Panc1 (cell line): ENCODE measurements around the gene RPS6KA4. TPM values are rescaled to one million over a fixed set of nuclear protein-coding genes. Genes with fewer than 3 reads are reported as not detected.

Experiments
- ATAC-seq: fragments of 200-7000 bp; cut with Tn5 transposase; 2 replicates; pipeline ENCODE4 v1.9.1; 2020; ENCODE audit warnings: mild to moderate bottlenecking, moderate library complexity
- BruUV-seq: library from RNA; stranded (reverse); fragments of 400-500 nt; replicated peaks from 2 replicates; lab custom pipeline; 2021; lab: Mats Ljungman, UMichigan
- CTCF ChIA-PET: fragments of 300-600 bp; sonication (Branson Sonifier 250); formaldehyde crosslinking; loops from one replicate; lab custom pipeline; 2022; ENCODE audit warnings: antibody characterized with exemption; lab: Charles Lee
- POLR2A ChIA-PET: fragments of 300-600 bp; sonication (Branson Sonifier 250); formaldehyde crosslinking; loops from one replicate; lab custom pipeline; 2022; ENCODE audit warnings: antibody characterized with exemption; lab: Charles Lee
- DNase-seq: peaks from one replicate; pipeline ENCODE4 v3.0.0-alpha.2; 2010; ENCODE audit warnings: low read depth, low spot score
- H3K27ac ChIP-seq: 2 replicates; pipeline ENCODE4 v1.5.1; 2011; ENCODE audit warnings: mild to moderate bottlenecking, low read length, inconsistent platforms
- H3K27me3 ChIP-seq: fragments of 200-500 bp; sonication (Bioruptor generic); 2 replicates; pipeline ENCODE4 v1.6.0; 2014; ENCODE audit warnings: low read length, inconsistent platforms; ENCODE audit not compliant: control insufficient read depth, insufficient read depth
- H3K36me3 ChIP-seq: fragments of 200-500 bp; sonication (Bioruptor generic); 2 replicates; pipeline ENCODE4 v1.5.1; 2014; ENCODE audit warnings: inconsistent platforms, mild to moderate bottlenecking, low read length, moderate library complexity; ENCODE audit not compliant: control insufficient read depth, insufficient read depth
- H3K4me1 ChIP-seq: 2 replicates; pipeline ENCODE4 v1.5.1; 2011; ENCODE audit warnings: inconsistent platforms, mild to moderate bottlenecking, low read length, moderate library complexity; ENCODE audit not compliant: control insufficient read depth, insufficient read depth
- H3K4me3 ChIP-seq, 2 experiments: 2 replicates each; pipeline ENCODE4 v1.5.1; 2011 to 2012; ENCODE audit warnings: low read depth in 2 of 2, low read length in 2 of 2, mild to moderate bottlenecking in 2 of 2, inconsistent platforms in 1 of 2, moderate library complexity in 1 of 2
- H3K9me3 ChIP-seq: fragments of 200-500 bp; sonication (Bioruptor generic); 2 replicates; pipeline ENCODE4 v1.5.1; 2014; ENCODE audit warnings: low read depth, mild to moderate bottlenecking, inconsistent platforms, low read length, moderate library complexity; ENCODE audit not compliant: control insufficient read depth, insufficient read depth
- POLR2AphosphoS5 ChIP-seq: IDR thresholded peaks from 2 replicates; pipeline ENCODE4 v1.6.1; 2012; ENCODE audit warnings: mild to moderate bottlenecking, low read depth, low read length, moderate library complexity
- SIN3A ChIP-seq: IDR thresholded peaks from 2 replicates; pipeline ENCODE4 v1.6.1; 2012; ENCODE audit warnings: low read depth, mild to moderate bottlenecking, low read length, moderate library complexity, borderline replicate concordance; ENCODE audit not compliant: insufficient read depth
- TCF7L2 ChIP-seq: IDR thresholded peaks from 2 replicates; pipeline ENCODE4 v1.6.1; 2011; ENCODE audit warnings: mild to moderate bottlenecking, low read depth, low read length, inconsistent platforms
- in situ Hi-C: cut with HindIII; loops from 2 replicates; pipeline ENCODE4 v1.10.0; 2016; ENCODE audit warnings: low sequenced_read_pairs, low pct_unique_long_range_greater_than_20kb
- intact Hi-C: fragments of 100-400 bp; cut with micrococcal nuclease; formaldehyde crosslinking; loops from one replicate; pipeline ENCODE4 v1.10.0; 2022; ENCODE audit not compliant: unreplicated experiment
- total RNA-seq: library from RNA; stranded (reverse); gene quantifications from one replicate; pipeline ENCODE4 v1.2.1, GENCODE V29; 2021; ENCODE audit not compliant: unreplicated experiment
- TF ChIP-seq, protein P1 (sequence below), 2 experiments: IDR thresholded peaks; 2 replicates each; pipeline ENCODE4 v1.6.1; 2011 to 2012; ENCODE audit warnings: low read depth in 2 of 2, control low read depth in 1 of 2, low read length in 1 of 2, mild to moderate bottlenecking in 1 of 2, moderate library complexity in 1 of 2; ENCODE audit not compliant: insufficient read depth in 1 of 2
- TF ChIP-seq, protein P2 (sequence below): fragments of 450-650 bp; IDR thresholded peaks from 2 replicates; pipeline ENCODE4 v1.5.1; 2017; ENCODE audit warnings: mild to moderate bottlenecking

Gene RPS6KA4
- total RNA-seq, 1 experiment from 2014 or later, result 74.0 TPM

DNA sequence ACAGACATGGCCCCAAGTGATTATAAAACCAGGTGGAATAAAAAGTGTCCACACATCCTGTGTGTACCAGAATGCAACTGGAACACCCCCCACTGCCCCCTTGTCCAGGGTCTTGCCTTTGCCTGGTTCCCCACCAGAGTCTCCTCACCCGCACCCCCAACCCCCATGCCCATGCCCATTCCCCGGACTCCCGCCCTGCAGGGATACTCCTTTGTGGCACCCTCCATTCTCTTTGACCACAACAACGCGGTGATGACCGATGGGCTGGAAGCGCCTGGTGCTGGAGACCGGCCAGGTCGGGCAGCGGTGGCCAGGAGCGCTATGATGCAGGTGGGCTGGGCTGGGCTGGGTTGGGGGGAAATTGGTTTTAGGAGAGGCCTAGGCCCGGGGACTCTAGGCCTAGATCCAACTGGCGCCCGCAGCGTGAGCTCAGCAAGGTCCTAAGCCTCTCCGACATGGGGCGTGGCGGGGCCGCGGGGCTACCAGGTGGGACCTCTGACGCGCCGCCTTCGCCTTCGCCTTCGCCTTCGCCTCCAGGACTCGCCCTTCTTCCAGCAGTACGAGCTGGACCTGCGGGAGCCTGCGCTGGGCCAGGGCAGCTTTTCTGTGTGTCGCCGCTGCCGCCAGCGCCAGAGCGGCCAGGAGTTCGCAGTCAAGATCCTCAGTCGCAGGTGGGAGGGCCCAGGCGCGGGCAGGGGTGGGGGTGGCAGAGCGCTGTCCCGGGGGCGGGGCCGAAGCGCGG is 9.1 kb downstream of the RPS6KA4 start:
- TF ChIP-seq, protein P1, sequence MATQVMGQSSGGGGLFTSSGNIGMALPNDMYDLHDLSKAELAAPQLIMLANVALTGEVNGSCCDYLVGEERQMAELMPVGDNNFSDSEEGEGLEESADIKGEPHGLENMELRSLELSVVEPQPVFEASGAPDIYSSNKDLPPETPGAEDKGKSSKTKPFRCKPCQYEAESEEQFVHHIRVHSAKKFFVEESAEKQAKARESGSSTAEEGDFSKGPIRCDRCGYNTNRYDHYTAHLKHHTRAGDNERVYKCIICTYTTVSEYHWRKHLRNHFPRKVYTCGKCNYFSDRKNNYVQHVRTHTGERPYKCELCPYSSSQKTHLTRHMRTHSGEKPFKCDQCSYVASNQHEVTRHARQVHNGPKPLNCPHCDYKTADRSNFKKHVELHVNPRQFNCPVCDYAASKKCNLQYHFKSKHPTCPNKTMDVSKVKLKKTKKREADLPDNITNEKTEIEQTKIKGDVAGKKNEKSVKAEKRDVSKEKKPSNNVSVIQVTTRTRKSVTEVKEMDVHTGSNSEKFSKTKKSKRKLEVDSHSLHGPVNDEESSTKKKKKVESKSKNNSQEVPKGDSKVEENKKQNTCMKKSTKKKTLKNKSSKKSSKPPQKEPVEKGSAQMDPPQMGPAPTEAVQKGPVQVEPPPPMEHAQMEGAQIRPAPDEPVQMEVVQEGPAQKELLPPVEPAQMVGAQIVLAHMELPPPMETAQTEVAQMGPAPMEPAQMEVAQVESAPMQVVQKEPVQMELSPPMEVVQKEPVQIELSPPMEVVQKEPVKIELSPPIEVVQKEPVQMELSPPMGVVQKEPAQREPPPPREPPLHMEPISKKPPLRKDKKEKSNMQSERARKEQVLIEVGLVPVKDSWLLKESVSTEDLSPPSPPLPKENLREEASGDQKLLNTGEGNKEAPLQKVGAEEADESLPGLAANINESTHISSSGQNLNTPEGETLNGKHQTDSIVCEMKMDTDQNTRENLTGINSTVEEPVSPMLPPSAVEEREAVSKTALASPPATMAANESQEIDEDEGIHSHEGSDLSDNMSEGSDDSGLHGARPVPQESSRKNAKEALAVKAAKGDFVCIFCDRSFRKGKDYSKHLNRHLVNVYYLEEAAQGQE (IDR thresholded peaks at IDR 0.05; ENCODE audit: insufficient read depth in 1 of 2, low read depth in 2 of 2, low read length in 1 of 2), result no peak
- TF ChIP-seq POLR2AphosphoS5 (no peak), SIN3A (no peak), TCF7L2 (no peak)
- TF ChIP-seq, protein P2, sequence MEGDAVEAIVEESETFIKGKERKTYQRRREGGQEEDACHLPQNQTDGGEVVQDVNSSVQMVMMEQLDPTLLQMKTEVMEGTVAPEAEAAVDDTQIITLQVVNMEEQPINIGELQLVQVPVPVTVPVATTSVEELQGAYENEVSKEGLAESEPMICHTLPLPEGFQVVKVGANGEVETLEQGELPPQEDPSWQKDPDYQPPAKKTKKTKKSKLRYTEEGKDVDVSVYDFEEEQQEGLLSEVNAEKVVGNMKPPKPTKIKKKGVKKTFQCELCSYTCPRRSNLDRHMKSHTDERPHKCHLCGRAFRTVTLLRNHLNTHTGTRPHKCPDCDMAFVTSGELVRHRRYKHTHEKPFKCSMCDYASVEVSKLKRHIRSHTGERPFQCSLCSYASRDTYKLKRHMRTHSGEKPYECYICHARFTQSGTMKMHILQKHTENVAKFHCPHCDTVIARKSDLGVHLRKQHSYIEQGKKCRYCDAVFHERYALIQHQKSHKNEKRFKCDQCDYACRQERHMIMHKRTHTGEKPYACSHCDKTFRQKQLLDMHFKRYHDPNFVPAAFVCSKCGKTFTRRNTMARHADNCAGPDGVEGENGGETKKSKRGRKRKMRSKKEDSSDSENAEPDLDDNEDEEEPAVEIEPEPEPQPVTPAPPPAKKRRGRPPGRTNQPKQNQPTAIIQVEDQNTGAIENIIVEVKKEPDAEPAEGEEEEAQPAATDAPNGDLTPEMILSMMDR, result no peak
- ATAC-seq, result no peak
- no peaks in the 10 kb centered on the region for H3K9me3 ChIP-seq
- no peak for DNase-seq
- H3K36me3 ChIP-seq, result peaks cover 3% of the 10 kb centered on the region; the same call in 1 of the 2 replicates
- in situ Hi-C loops, result no loop called here
- H3K4me3 ChIP-seq, result no peak overlapping the region
- POLR2A ChIA-PET, result no interaction called here
- peaks cover 5% of the 10 kb centered on the region; the same call in 1 of the 2 replicates for H3K4me1 ChIP-seq
- no TSS peak for BruUV-seq
- intact Hi-C loops, result no loop called here
- CTCF ChIA-PET, result interaction anchor here (0.5 kb wide), 1 partner anchor 9 kb away, joined by 4 read pairs; no protein-coding TSS in a partner anchor
- H3K27ac ChIP-seq, result no peak overlapping the region
- no peaks in the 10 kb centered on the region for H3K27me3 ChIP-seq

DNA sequence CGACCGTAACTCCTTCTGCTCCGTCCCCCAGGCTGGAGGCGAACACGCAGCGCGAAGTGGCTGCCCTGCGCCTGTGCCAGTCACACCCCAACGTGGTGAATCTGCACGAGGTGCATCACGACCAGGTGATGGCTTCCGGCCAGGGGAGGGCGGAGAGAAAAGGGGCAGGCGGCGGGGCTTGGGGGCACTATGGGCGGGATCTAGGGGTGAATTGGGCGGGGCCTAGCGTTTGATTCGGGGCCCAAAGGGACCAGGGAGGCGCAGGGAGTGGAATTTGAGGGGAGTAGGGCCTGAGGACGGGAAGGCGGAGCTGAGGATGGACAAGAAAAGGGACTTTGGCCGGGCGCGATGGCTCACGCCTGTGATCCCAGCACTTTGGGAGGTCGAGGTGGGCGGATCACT is 9.7 kb downstream of the RPS6KA4 start:
- intact Hi-C loops, result no loop called here
- H3K4me1 ChIP-seq, result peaks cover 5% of the 10 kb centered on the region; the same call in 1 of the 2 replicates
- ATAC-seq, result no peak
- in situ Hi-C loops, result no loop called here
- CTCF ChIA-PET, result interaction anchor here (0.5 to 0.6 kb wide), 2 partner anchors 8 to 70 kb away, joined by 4 to 12 read pairs; no protein-coding TSS in a partner anchor
- no peaks in the 10 kb centered on the region for H3K27me3 ChIP-seq
- H3K9me3 ChIP-seq, result no peaks in the 10 kb centered on the region
- no peak for DNase-seq
- POLR2A ChIA-PET, result no interaction called here
- no peak overlapping the region for H3K27ac ChIP-seq
- peaks cover 2% of the 10 kb centered on the region; the same call in 1 of the 2 replicates for H3K36me3 ChIP-seq
- H3K4me3 ChIP-seq, result no peak overlapping the region
- no TSS peak for BruUV-seq
- TF ChIP-seq, protein P1 (IDR thresholded peaks at IDR 0.05; ENCODE audit: insufficient read depth in 1 of 2, low read depth in 2 of 2, low read length in 1 of 2), result no peak
- TF ChIP-seq, protein P2, result no peak
- TF ChIP-seq POLR2AphosphoS5 (no peak), TCF7L2 (no peak), SIN3A (no peak)
